H9 (cell line): Measurements from ENCODE around the gene DTYMK. TPM values are rescaled to one million over a fixed set of nuclear protein-coding genes. Genes with fewer than 3 reads are reported as not detected.

Experiments
- DNase-seq: peaks from one replicate; pipeline ENCODE4 v3.0.0-alpha.2; 2017
- H2AFZ ChIP-seq: one replicate; pipeline ENCODE4 v1.6.1; 2013; ENCODE audit warnings: mild to moderate bottlenecking, low read length, control low read depth, moderate library complexity
- H2AK5ac ChIP-seq: 2 replicates; pipeline ENCODE4 v1.6.1; 2013; ENCODE audit warnings: low read length, control low read depth, mixed read lengths; ENCODE audit not compliant: insufficient read length
- H2BK120ac ChIP-seq: one replicate; pipeline ENCODE4 v1.6.1; 2013; ENCODE audit warnings: low read depth, mild to moderate bottlenecking, low read length, control low read depth, inconsistent platforms; ENCODE audit not compliant: poor library complexity, severe bottlenecking
- H2BK12ac ChIP-seq: 2 replicates; pipeline ENCODE4 v1.6.1; 2013; ENCODE audit warnings: low read length, control low read depth, mixed read lengths, low read depth; ENCODE audit not compliant: insufficient read length
- H2BK15ac ChIP-seq: 2 replicates; pipeline ENCODE4 v1.6.1; 2013; ENCODE audit warnings: low read depth, low read length, control low read depth
- H2BK20ac ChIP-seq: one replicate; pipeline ENCODE4 v1.6.1; 2013; ENCODE audit warnings: low read depth, mild to moderate bottlenecking, low read length, control low read depth, inconsistent platforms; ENCODE audit not compliant: poor library complexity, severe bottlenecking
- H2BK5ac ChIP-seq: 2 replicates; pipeline ENCODE4 v1.6.1; 2013; ENCODE audit warnings: low read length, control low read depth, mixed read lengths; ENCODE audit not compliant: insufficient read length
- H3K14ac ChIP-seq: 2 replicates; pipeline ENCODE4 v1.6.1; 2013; ENCODE audit warnings: low read length, control low read depth; ENCODE audit not compliant: insufficient read depth
- H3K18ac ChIP-seq: 2 replicates; pipeline ENCODE4 v1.6.1; 2013; ENCODE audit warnings: low read depth, mild to moderate bottlenecking, mixed read lengths, low read length, control low read depth; ENCODE audit not compliant: insufficient read length
- H3K23ac ChIP-seq: 2 replicates; pipeline ENCODE4 v1.6.1; 2013; ENCODE audit warnings: low read length, control low read depth, mixed read lengths, low read depth; ENCODE audit not compliant: insufficient read length
- H3K23me2 ChIP-seq: 2 replicates; pipeline ENCODE4 v1.6.1; 2013; ENCODE audit warnings: low read depth, mild to moderate bottlenecking, mixed read lengths, low read length, control low read depth; ENCODE audit not compliant: insufficient read length, poor library complexity, severe bottlenecking
- H3K27ac ChIP-seq: 2 replicates; pipeline ENCODE4 v1.5.1; 2013; ENCODE audit warnings: low read length, control low read depth, mixed read lengths, low read depth; ENCODE audit not compliant: insufficient read length
- H3K27me3 ChIP-seq: 2 replicates; pipeline ENCODE4 v1.6.1; 2013; ENCODE audit warnings: low read length, control low read depth, inconsistent platforms; ENCODE audit not compliant: insufficient read depth
- H3K4ac ChIP-seq: 2 replicates; pipeline ENCODE4 v1.6.1; 2013; ENCODE audit warnings: low read depth, mild to moderate bottlenecking, control low read depth, inconsistent platforms, low read length, moderate library complexity
- H3K4me1 ChIP-seq: 2 replicates; pipeline ENCODE4 v1.6.1; 2013; ENCODE audit warnings: low read length, control low read depth, inconsistent platforms; ENCODE audit not compliant: insufficient read depth
- H3K4me2 ChIP-seq: 2 replicates; pipeline ENCODE4 v1.6.1; 2013; ENCODE audit warnings: low read length, control low read depth, mixed read lengths; ENCODE audit not compliant: insufficient read length, insufficient read depth
- H3K56ac ChIP-seq: 2 replicates; pipeline ENCODE4 v1.6.1; 2013; ENCODE audit warnings: low read depth, mild to moderate bottlenecking, mixed read lengths, low read length, control low read depth; ENCODE audit not compliant: insufficient read length
- H3K79me1 ChIP-seq: 2 replicates; pipeline ENCODE4 v1.6.1; 2013; ENCODE audit warnings: low read depth, mild to moderate bottlenecking, moderate library complexity, low read length, control low read depth, inconsistent platforms; ENCODE audit not compliant: insufficient read depth, poor library complexity, severe bottlenecking
- H3K79me2 ChIP-seq: 2 replicates; pipeline ENCODE4 v1.6.1; 2013; ENCODE audit warnings: low read length, control low read depth, inconsistent platforms; ENCODE audit not compliant: insufficient read depth
- H3K9ac ChIP-seq: 2 replicates; pipeline ENCODE4 v1.6.1; 2013; ENCODE audit warnings: low read length, control low read depth, mixed read lengths; ENCODE audit not compliant: insufficient read length; ENCODE audit errors: extremely low read depth
- H3K9me3 ChIP-seq: one replicate; pipeline ENCODE4 v1.6.1; 2013; ENCODE audit warnings: low read depth, low read length, inconsistent platforms; ENCODE audit not compliant: control insufficient read depth
- H3T11ph ChIP-seq: one replicate; pipeline ENCODE4 v1.6.1; 2013; ENCODE audit warnings: mild to moderate bottlenecking, low read length, control low read depth, inconsistent platforms
- H4K20me1 ChIP-seq: one replicate; pipeline ENCODE4 v1.6.1; 2013; ENCODE audit not compliant: control insufficient read depth, insufficient read length, insufficient read depth
- H4K5ac ChIP-seq: 2 replicates; pipeline ENCODE4 v1.6.1; 2013; ENCODE audit warnings: low read depth, mild to moderate bottlenecking, mixed read lengths, low read length, control low read depth; ENCODE audit not compliant: insufficient read length
- H4K8ac ChIP-seq: replicated peaks from 2 replicates; pipeline ENCODE4 v1.6.1; 2013; ENCODE audit warnings: low read length, control low read depth, mixed read lengths, low read depth; ENCODE audit not compliant: insufficient read length
- H4K91ac ChIP-seq: 2 replicates; pipeline ENCODE4 v1.6.1; 2013; ENCODE audit warnings: low read depth, mild to moderate bottlenecking, moderate library complexity, mixed read lengths, low read length, control low read depth; ENCODE audit not compliant: insufficient read length
- H3K27ac Mint-ChIP-seq, 3 experiments: 2 replicates in 2 of 3; 3 replicates in 1 of 3; pipeline ENCODE4 v1.8.0; 2020 to 2021; ENCODE audit warnings: mixed read lengths in 3 of 3, mild to moderate bottlenecking in 1 of 3, moderate library complexity in 1 of 3
- H3K27me3 Mint-ChIP-seq: 2 replicates; pipeline ENCODE4 v1.8.0; 2021; ENCODE audit warnings: low read depth, mild to moderate bottlenecking, moderate library complexity, mixed read lengths
- H3K36me3 Mint-ChIP-seq, 3 experiments: 2 replicates in 2 of 3; 3 replicates in 1 of 3; pipeline ENCODE4 v1.8.0; 2020 to 2021; ENCODE audit warnings: low read depth in 3 of 3, mixed read lengths in 3 of 3; ENCODE audit not compliant: insufficient read depth in 1 of 3
- H3K4me1 Mint-ChIP-seq, 2 experiments: 2 replicates each; pipeline ENCODE4 v1.8.0; 2020; ENCODE audit warnings: mixed read lengths in 2 of 2
- H3K4me3 Mint-ChIP-seq, 2 experiments: 2 replicates in 1 of 2; 3 replicates in 1 of 2; pipeline ENCODE4 v1.8.0; 2020 to 2021; ENCODE audit warnings: mild to moderate bottlenecking in 2 of 2, mixed read lengths in 2 of 2, moderate library complexity in 1 of 2
- H3K9me3 Mint-ChIP-seq, 2 experiments: 2 replicates in 1 of 2; 3 replicates in 1 of 2; pipeline ENCODE4 v1.8.0; 2020; ENCODE audit warnings: mild to moderate bottlenecking in 2 of 2, mixed read lengths in 2 of 2, moderate library complexity in 1 of 2
- CTCF ChIP-seq: fragments of 200-600 bp; sonication (generic); conservative IDR thresholded peaks from 3 replicates; pipeline ENCODE4 v1.8.0; 2021; ENCODE audit warnings: antibody characterized with exemption, mild to moderate bottlenecking
- WGBS: extraction: QIAGEN DNeasy Blood & Tissue Kit; methylation state at CpG from one replicate; pipeline ENCODE4 v1.1.7; 2013; ENCODE audit warnings: missing lambda C conversion rate, low lambda C conversion rate, mixed read lengths; ENCODE audit not compliant: insufficient read length; ENCODE audit errors: extremely low coverage; 5-methylcytosine and 5-hydroxymethylcytosine counted together
- total RNA-seq: library from RNA; stranded (reverse); gene quantifications from 2 replicates; pipeline ENCODE4 v1.2.1, GENCODE V29; 2021

Gene DTYMK
- total RNA-seq, 1 experiment from 2014 or later: 76.0 TPM

GRCh38 chr2:241637018-241637794, 49.4 kb downstream of the DTYMK start, which contains the start of the genes ATG4B and THAP4:
ATG4B (plus strand) TSS chr2:241637693; CDS start chr2:241637715, 22 bp downstream.
THAP4 (minus strand) TSS chr2:241637158; CDS start chr2:241637017, 141 bp downstream.
- H3K4me3 Mint-ChIP-seq: peak within 1 kb of the TSS; percentile 90 to 91

More at GRCh38 chr2:241637018-241637794, 49.4 kb downstream of the DTYMK start, which contains the start of the genes ATG4B and THAP4:
- Histone ChIP-seq H2BK12ac (no peak within 1 kb of the TSS), H4K5ac (no peak within 1 kb of the TSS), H4K91ac (no peak within 1 kb of the TSS), H2BK5ac (peak within 1 kb of the TSS; percentile 89), H3K18ac (peak within 1 kb of the TSS; percentile 100), H2AFZ (no peak within 1 kb of the TSS), H3K4ac (no peak within 1 kb of the TSS), H3K27me3 (no peaks in the 10 kb centered on the region), H3K56ac (no peak within 1 kb of the TSS), H3K79me2 (peaks cover 36% of the 10 kb centered on the region; the same call in 1 of the 2 replicates), H2BK15ac (no peak within 1 kb of the TSS), H3K23me2 (peaks cover 8% of the 10 kb centered on the region), H3K14ac (peak within 1 kb of the TSS; percentile 99), H4K20me1 (no peaks in the 10 kb centered on the region), H3K4me2 (peak within 1 kb of the TSS; percentile 94), H3K79me1 (peaks cover 18% of the 10 kb centered on the region), H3K9me3 (peaks cover 6% of the 10 kb centered on the region), H3K9ac (peak within 1 kb of the TSS; percentile 94), H2BK20ac (no peak within 1 kb of the TSS), H3K23ac (no peak within 1 kb of the TSS), H3K27ac (peak within 1 kb of the TSS; percentile 34), H3T11ph (no peak within 1 kb of the TSS), H2BK120ac (no peak within 1 kb of the TSS), H3K4me1 (peaks cover 3% of the 10 kb centered on the region), H2AK5ac (no peak within 1 kb of the TSS), H4K8ac (no peak within 1 kb of the TSS)
- peaks cover 4 to 8% of the 10 kb centered on the region in 2 experiments; a peak in 4 of 5 replicates for H3K9me3 Mint-ChIP-seq
- H3K4me1 Mint-ChIP-seq: peaks cover 31 to 33% of the 10 kb centered on the region in 2 experiments
- H3K27ac Mint-ChIP-seq: peak within 1 kb of the TSS; percentile 59 to 94 (median 68); a peak in 5 of 7 replicates
- TF ChIP-seq CTCF: no peak
- DNase-seq: peak; percentile 86
- H3K36me3 Mint-ChIP-seq: peaks cover 35 to 49% (median 43%) of the 10 kb centered on the region in 3 experiments
- H3K27me3 Mint-ChIP-seq: no peaks in the 10 kb centered on the region
- WGBS: no CpG with 5 or more reads among the region's 123 CpGs
